ENCODE measurements around the gene C10orf62. TPM values are rescaled to one million over a fixed set of nuclear protein-coding genes. Genes with fewer than 3 reads are reported as not detected.
A peak's percentile ranks its signal among the peaks of the same experiment; 100 is the strongest.

C10orf62 gene
- total and polyA plus RNA-seq, 2 experiments from 2014 or later, result 0.30 TPM; not detected in 1

- TF ChIP-seq CTCF (IDR thresholded peaks at IDR 0.05; ENCODE audit: low read depth, low read length), result no peak
- peaks cover 6% of the 10 kb centered on the region for H3K4me1 ChIP-seq (ENCODE audit: low read depth)
- H3K27ac ChIP-seq, result no peak overlapping the region
- no peaks in the 10 kb centered on the region for H3K36me3 ChIP-seq
- no peaks in the 10 kb centered on the region for H3K9me3 ChIP-seq (ENCODE audit: low read depth)
- H3K27me3 ChIP-seq, result no peaks in the 10 kb centered on the region
- DNase-seq (ENCODE audit: low read depth in 1 of 2, low spot score in 1 of 2), result no peak
- no peak overlapping the region for H3K4me3 ChIP-seq
These were observed 17.9 kb upstream of the C10orf62 start for GRCh38 chr10:97571622-97572021.

- DNase-seq (ENCODE audit: low read depth in 1 of 2, low spot score in 1 of 2), result peak; percentile 83 to 86
- H3K4me3 ChIP-seq, result no peak within 1 kb of the TSS
- peak; percentile 91 for TF ChIP-seq CTCF (IDR thresholded peaks at IDR 0.05; ENCODE audit: low read depth, low read length)
- peaks cover 6% of the 10 kb centered on the region for H3K4me1 ChIP-seq (ENCODE audit: low read depth)
- no peaks in the 10 kb centered on the region for H3K27me3 ChIP-seq
- no peaks in the 10 kb centered on the region for H3K9me3 ChIP-seq (ENCODE audit: low read depth)
- no peak within 1 kb of the TSS for H3K27ac ChIP-seq
- no peaks in the 10 kb centered on the region for H3K36me3 ChIP-seq
These were observed 17.1 kb upstream of the C10orf62 start, which contains the start of gene ANKRD2 for GRCh38 chr10:97572214-97572989. Gene ANKRD2 (plus strand): TSS chr10:97572779. CDS start chr10:97572789, 10 bp downstream.

GRCh38 chr10:97573021-97573420, 16.5 kb upstream of the C10orf62 start:
- TF ChIP-seq CTCF (IDR thresholded peaks at IDR 0.05; ENCODE audit: low read depth, low read length), result no peak
- Histone ChIP-seq H3K27ac (no peak overlapping the region), H3K9me3 (ENCODE audit: low read depth) (no peaks in the 10 kb centered on the region), H3K27me3 (no peaks in the 10 kb centered on the region), H3K4me1 (ENCODE audit: low read depth) (peaks cover 6% of the 10 kb centered on the region), H3K4me3 (no peak overlapping the region), H3K36me3 (no peaks in the 10 kb centered on the region)
- no peak for DNase-seq (ENCODE audit: low read depth in 1 of 2, low spot score in 1 of 2)

GRCh38 chr10:97573672-97574071, 15.8 kb upstream of the C10orf62 start:
- peaks cover 6% of the 10 kb centered on the region for H3K4me1 ChIP-seq (ENCODE audit: low read depth)

GRCh38 chr10:97574374-97575126, 15.0 kb upstream of the C10orf62 start:
- Histone ChIP-seq H3K36me3 (no peaks in the 10 kb centered on the region), H3K4me1 (ENCODE audit: low read depth) (peaks cover 6% of the 10 kb centered on the region), H3K27ac (peak overlapping the region; percentile 73), H3K4me3 (no peak overlapping the region), H3K27me3 (no peaks in the 10 kb centered on the region), H3K9me3 (ENCODE audit: low read depth) (no peaks in the 10 kb centered on the region)
- DNase-seq (ENCODE audit: low read depth in 1 of 2, low spot score in 1 of 2), result peak; percentile 34 to 61
- TF ChIP-seq CTCF (IDR thresholded peaks at IDR 0.05; ENCODE audit: low read depth, low read length), result no peak

More at GRCh38 chr10:97573672-97574071, 15.8 kb upstream of the C10orf62 start:
- Histone ChIP-seq H3K27ac (peak overlapping the region; percentile 73), H3K27me3 (no peaks in the 10 kb centered on the region), H3K4me3 (no peak overlapping the region), H3K36me3 (no peaks in the 10 kb centered on the region), H3K9me3 (ENCODE audit: low read depth) (no peaks in the 10 kb centered on the region)
- no peak for DNase-seq (ENCODE audit: low read depth in 1 of 2, low spot score in 1 of 2)
- TF ChIP-seq CTCF (IDR thresholded peaks at IDR 0.05; ENCODE audit: low read depth, low read length), result no peak

Measured in cardiac muscle cell (in vitro differentiated cells and primary cell).